ENCODE measurements around the gene RBM19. TPM values are rescaled to one million over a fixed set of nuclear protein-coding genes. Genes with fewer than 3 reads are reported as not detected.

RBM19 gene
- total and polyA plus RNA-seq, 2 of the 4 experiments (the other 2 are of a cell fraction) = 18.7 to 19.2 TPM

DNA sequence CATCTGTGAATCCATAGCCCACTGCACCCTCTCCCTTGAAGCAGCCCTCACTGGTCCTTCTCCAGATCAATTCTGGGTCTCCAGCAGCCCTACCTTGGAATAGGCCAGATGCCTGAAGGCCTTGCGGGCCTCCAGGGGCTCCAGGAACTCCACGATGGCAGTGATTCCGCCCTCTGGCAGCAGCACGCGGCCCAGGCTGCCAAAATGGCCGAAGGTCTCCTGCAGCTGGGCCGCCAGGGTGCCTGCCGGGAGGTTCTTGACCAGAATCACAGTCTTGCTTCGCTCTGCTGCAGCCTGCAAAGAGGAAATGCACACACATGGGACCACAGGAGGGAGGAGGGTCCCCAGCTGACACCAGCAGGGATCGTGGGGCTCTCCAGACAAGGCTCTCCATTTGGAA is 26.3 kb downstream of the RBM19 start:
- Histone ChIP-seq H3K18ac (ENCODE audit: low read depth, low read length) (no peak overlapping the region), H3K4me3 (ENCODE audit: insufficient read depth, low read depth, low read length) (no peak overlapping the region), H3K79me1 (ENCODE audit: low read depth in 1 of 2, low read length in 2 of 2) (no peaks in the 10 kb centered on the region), H2AK5ac (ENCODE audit: low read depth, low read length) (no peak overlapping the region), H3K27me3 (ENCODE audit: control insufficient read depth, insufficient read depth, low read length) (no peaks in the 10 kb centered on the region), H4K8ac (ENCODE audit: low read depth in 2 of 2, low read length in 2 of 2) (no peak overlapping the region), H3K9me3 (ENCODE audit: control insufficient read depth, insufficient read depth, low read length) (no peaks in the 10 kb centered on the region), H3K27ac (ENCODE audit: insufficient read depth, low read length) (no peak overlapping the region), H2BK15ac (ENCODE audit: low read depth, low read length) (no peak overlapping the region), H4K20me1 (ENCODE audit: insufficient read depth, low read length) (no peaks in the 10 kb centered on the region), H2AK9ac (replicated peaks; ENCODE audit: low read depth, low read length, poor library complexity) (peak overlapping the region; percentile 39), H3K36me3 (ENCODE audit: control insufficient read depth, insufficient read depth, low read length) (peaks cover 35% of the 10 kb centered on the region), H3K4me1 (ENCODE audit: control insufficient read depth, insufficient read depth, low read length) (no peaks in the 10 kb centered on the region), H4K91ac (ENCODE audit: insufficient read depth, low read depth, low read length) (no peak overlapping the region), H3K14ac (replicated peaks; ENCODE audit: low read depth, low read length) (no peak overlapping the region), H3K9me1 (ENCODE audit: insufficient read depth, low read length) (no peaks in the 10 kb centered on the region), H4K5ac (ENCODE audit: low read depth, low read length) (no peak overlapping the region), H3K23ac (ENCODE audit: low read depth, low read length) (no peak overlapping the region), H2BK20ac (ENCODE audit: low read depth, low read length) (no peak overlapping the region), H3K4ac (ENCODE audit: low read depth, low read length) (no peak overlapping the region), H2AFZ (replicated peaks; ENCODE audit: low read length, poor library complexity) (no peak overlapping the region), H2BK5ac (ENCODE audit: low read depth, low read length, poor library complexity, severe bottlenecking) (no peak overlapping the region), H3K4me2 (ENCODE audit: low read depth, low read length) (no peak overlapping the region), H3K9ac (ENCODE audit: low read depth, low read length) (no peak overlapping the region), H2BK120ac (ENCODE audit: low read depth, low read length) (no peak overlapping the region), H3K56ac (ENCODE audit: extremely low read depth, insufficient read depth, low read length) (no peak overlapping the region)
- ChIA-PET CTCF (interaction anchor here (1.4 kb wide), 1 partner anchor 15 kb away, joined by 4 read pairs; no protein-coding TSS in a partner anchor), POLR2A (ENCODE audit: unreplicated experiment) (no interaction called here)
- 100% methylated on average over 8 of the region's 10 CpGs; no CpG with 5 or more reads in 1 of the 2 experiments for WGBS, 2 experiments (ENCODE audit: extremely low coverage in 2 of 2, insufficient read length in 1 of 2)
- TF ChIP-seq CTCF (conservative IDR thresholded peaks at IDR 0.05; ENCODE audit: low read depth, low read length) (no peak), RCOR1 (IDR thresholded peaks at IDR 0.05; ENCODE audit: insufficient replicate concordance, low read length) (no peak), SMC3 (IDR thresholded peaks at IDR 0.05; ENCODE audit: low read depth, low read length) (no peak)
- dilution Hi-C loops (cut with HindIII; ENCODE audit: low sequenced_read_pairs, unreplicated experiment) (no loop called here), in situ Hi-C loops (cut with MboI; ENCODE audit: low sequenced_read_pairs) (no loop called here), intact Hi-C loops (cut with micrococcal nuclease) (no loop called here)
- ATAC-seq (ENCODE audit: low read depth) (no peak), DNase-seq (no peak)
- no TSS peak for BruUV-seq (replicated peaks)
